K562 (cell line): ENCODE data around the gene TNFSF9. TPM values are rescaled to one million over a fixed set of nuclear protein-coding genes. Genes with fewer than 3 reads are reported as not detected.

Experiments
- ATAC-seq: fragments of 200-7000 bp; cut with Tn5 transposase; 3 replicates; pipeline ENCODE4 v1.9.1; 2020; ENCODE audit warnings: moderate library complexity
- BruUV-seq: library from RNA; stranded (reverse); fragments of 400-500 nt; replicated peaks from 2 replicates; lab custom pipeline; 2021; lab: Mats Ljungman, UMichigan
- CTCF ChIA-PET: fragments of 300-600 bp; formaldehyde crosslinking; extraction: SDS; loops from one replicate; lab custom pipeline; 2021; ENCODE audit warnings: low intra/inter-chr PET ratio; lab: Yijun Ruan, JAX
- POLR2A ChIA-PET: fragments of 300-600, 350-650 bp; sonication (Branson Sonifier 250); formaldehyde crosslinking; extraction: SDS; loops from one replicate; lab custom pipeline; 2021; ENCODE audit warnings: antibody characterized with exemption, inconsistent platforms; lab: Yijun Ruan, JAX
- DNase-seq, 4 experiments: peaks; one replicate each; pipeline versions ENCODE4 v3.0.0 to v3.0.0-alpha.2; 2011 to 2018; ENCODE audit warnings: low spot score in 3 of 4, mixed read lengths in 3 of 4; ENCODE audit errors: extremely low read depth in 1 of 4
- FAIRE-seq: peaks from 2 replicates; lab custom pipeline; 2011; peaks lifted over from hg19 to GRCh38; lab: Jason Lieb, UNC
- H2AFZ ChIP-seq: 2 replicates; pipeline ENCODE4 v1.6.0; 2011; ENCODE audit warnings: low read depth, low read length, control low read depth, inconsistent platforms
- H3K27ac ChIP-seq: fragments of 200-600 bp; 3 replicates; pipeline ENCODE4 v1.8.0; 2011; ENCODE audit warnings: low read depth, mild to moderate bottlenecking, control low read depth, inconsistent platforms, low read length, moderate library complexity, mixed read lengths; ENCODE audit errors: extremely low read depth
- H3K27me3 ChIP-seq, 2 experiments: fragments of 300-600 bp in 1 of 2; 2 replicates in 1 of 2; 3 replicates in 1 of 2; pipeline versions ENCODE4 v1.6.0 to v1.8.0; 2011; ENCODE audit warnings: inconsistent platforms in 2 of 2, low read length in 2 of 2, mild to moderate bottlenecking in 1 of 2, mixed read lengths in 1 of 2, moderate library complexity in 1 of 2; ENCODE audit not compliant: control insufficient read depth in 2 of 2, insufficient read depth in 2 of 2
- H3K36me3 ChIP-seq: fragments of 300-600 bp; 3 replicates; pipeline ENCODE4 v1.8.0; 2011; ENCODE audit warnings: mild to moderate bottlenecking, low read length, inconsistent platforms; ENCODE audit not compliant: control insufficient read depth, insufficient read depth
- H3K4me1 ChIP-seq, 2 experiments: fragments of 200-600 bp in 1 of 2; replicated peaks in 1 of 2; 2 replicates in 1 of 2; 3 replicates in 1 of 2; pipeline versions ENCODE4 v1.5.1 to v1.8.0; 2011; ENCODE audit warnings: inconsistent platforms in 2 of 2, low read length in 2 of 2, mild to moderate bottlenecking in 1 of 2, mixed read lengths in 1 of 2, moderate library complexity in 1 of 2; ENCODE audit not compliant: control insufficient read depth in 2 of 2, insufficient read depth in 2 of 2
- H3K4me2 ChIP-seq: 2 replicates; pipeline ENCODE4 v1.6.1; 2011; ENCODE audit warnings: low read length, control low read depth, inconsistent platforms, mixed read lengths; ENCODE audit not compliant: insufficient read depth
- H3K4me3 ChIP-seq: fragments of 200-600 bp; sonication (generic), shearing (Covaris generic); 2 replicates; pipeline ENCODE4 v1.5.1; 2016; ENCODE audit warnings: control low read depth, inconsistent platforms
- H3K79me2 ChIP-seq: fragments of 200-600 bp; 3 replicates; pipeline ENCODE4 v1.8.0; 2011; ENCODE audit warnings: low read length, inconsistent platforms; ENCODE audit not compliant: control insufficient read depth, insufficient read depth
- H3K9ac ChIP-seq, 2 experiments: 2 replicates each; pipeline versions ENCODE4 v1.6.0 to v1.6.1; 2011; ENCODE audit warnings: low read depth in 2 of 2, low read length in 2 of 2, control low read depth in 1 of 2, inconsistent platforms in 1 of 2, mild to moderate bottlenecking in 1 of 2, mixed read lengths in 1 of 2; ENCODE audit not compliant: insufficient read depth in 1 of 2
- H3K9me1 ChIP-seq: one replicate; pipeline ENCODE4 v1.6.0; 2011; ENCODE audit warnings: inconsistent platforms, mild to moderate bottlenecking, low read length, moderate library complexity; ENCODE audit not compliant: control insufficient read depth, insufficient read depth
- H3K9me3 ChIP-seq: replicated peaks from 2 replicates; pipeline ENCODE4 v1.5.1; 2011; ENCODE audit warnings: low read depth, low read length, inconsistent platforms; ENCODE audit not compliant: control insufficient read depth, insufficient read depth
- H4K20me1 ChIP-seq: replicated peaks from 2 replicates; pipeline ENCODE4 v1.6.1; 2011; ENCODE audit warnings: low read length, inconsistent platforms, mixed read lengths; ENCODE audit not compliant: control insufficient read depth, insufficient read depth
- MCM2 ChIP-seq: fragments of 450-650 bp; IDR thresholded peaks from 2 replicates; pipeline ENCODE4 v1.6.1; 2017; ENCODE audit warnings: low read depth, mild to moderate bottlenecking
- NFXL1 ChIP-seq: fragments of 450-650 bp; formaldehyde crosslinking; IDR thresholded peaks from 2 replicates; pipeline ENCODE4 v1.4.0; 2021; ENCODE audit warnings: mild to moderate bottlenecking
- RBM25 ChIP-seq: fragments of 200-400 bp; formaldehyde crosslinking; IDR thresholded peaks from 2 replicates; pipeline ENCODE4 v1.6.1; 2018; ENCODE audit warnings: low read length, low read depth, moderate library complexity; ENCODE audit not compliant: severe bottlenecking
- SMAD2 ChIP-seq: fragments of 150-350 bp; IDR thresholded peaks from 2 replicates; pipeline ENCODE4 v1.6.1; 2014; ENCODE audit warnings: low read depth, mild to moderate bottlenecking, low read length
- XRCC4 ChIP-seq: IDR thresholded peaks from one replicate; pipeline ENCODE4 v1.6.1; 2011; ENCODE audit not compliant: insufficient read depth, insufficient read length; ENCODE audit errors: extremely low read depth
- ZFP36 ChIP-seq: fragments of 150-350 bp; IDR thresholded peaks from 2 replicates; pipeline ENCODE4 v1.6.1; 2018; ENCODE audit warnings: low read length, low read depth; ENCODE audit not compliant: partially characterized antibody
- ZNF407 ChIP-seq: fragments of 450-650 bp; IDR thresholded peaks from 2 replicates; pipeline ENCODE4 v1.6.1; 2016; ENCODE audit warnings: low read depth
- WGBS: fragments of 100-300 bp; shearing (Covaris generic); methylation state at CpG from one replicate; pipeline ENCODE4 v1.1.6; 2016; ENCODE audit warnings: low coverage, mixed read lengths; ENCODE audit not compliant: insufficient coverage; ENCODE audit errors: missing lambda C conversion rate; 5-methylcytosine and 5-hydroxymethylcytosine counted together
- in situ Hi-C: fragments of 300-500 bp; cut with MboI; formaldehyde crosslinking; loops from 4 replicates; pipeline ENCODE4 v1.15.0; 2018; ENCODE audit warnings: inconsistent platforms, mixed read lengths
- intact Hi-C: fragments of 100-400 bp; cut with micrococcal nuclease; formaldehyde crosslinking; loops from 2 replicates; pipeline ENCODE4 v1.14.2; 2022
- polyA plus RNA-seq, 8 experiments: library from polyadenylated mRNA; depleted of rRNA in 4 of 8; stranded (reverse) in 5 of 8; unstranded in 3 of 8; fragments of >200 nt; fragmentation: Nextera tagmentation in 2 of 8; fragmentation: Illumina TruSeq in 1 of 8; extraction: Ambion mirVana in 2 of 8; extraction: Trizol in 1 of 8; gene quantifications; 2 replicates each; pipeline versions ENCODE4 v1.2.1 to v1.2.3, GENCODE V29; 2011 to 2014; ENCODE audit warnings: inconsistent platforms in 1 of 8, missing spikeins in 1 of 8
- total RNA-seq, 7 experiments: library from RNA; depleted of rRNA in 6 of 7; stranded (reverse); fragments of >200 nt in 6 of 7; fragmentation: Illumina TruSeq in 2 of 7; extraction: Trizol in 2 of 7; gene quantifications; 2 replicates each; pipeline versions ENCODE4 v1.2.1 to v1.2.3, GENCODE V29; 2011 to 2021; ENCODE audit warnings: low replicate concordance in 1 of 7

TNFSF9 gene
- total and polyA plus RNA-seq, 9 of the 15 experiments (the other 6 are each of a cell fraction or from before 2014, with no cell fraction given): 1.4 to 17.9 (median 6.5) TPM

GRCh38 chr19:6500837-6501739 lies 29.7 kb upstream of the TNFSF9 start:
- Histone ChIP-seq H3K9ac (peak overlapping the region in 1 of 2 experiments; percentile 71; a peak in 2 of 4 replicates), H3K27me3 (no peaks in the 10 kb centered on the region), H3K4me2 (no peak overlapping the region), H3K79me2 (no peaks in the 10 kb centered on the region), H3K4me3 (no peak overlapping the region), H3K4me1 (peaks cover 7 to 45% of the 10 kb centered on the region in 2 experiments; a peak in 4 of 5 replicates), H4K20me1 (no peaks in the 10 kb centered on the region), H3K9me1 (peaks cover 5% of the 10 kb centered on the region), H2AFZ (no peak overlapping the region; the same call in 1 of the 2 replicates), H3K9me3 (no peaks in the 10 kb centered on the region), H3K36me3 (no peaks in the 10 kb centered on the region), H3K27ac (no peak overlapping the region)
- in situ Hi-C loops: no loop called here
- CTCF ChIA-PET: interaction anchor here (0.6 kb wide), 1 partner anchor 39 kb away, joined by 4 read pairs; no protein-coding TSS in a partner anchor
- DNase-seq (no peak), ATAC-seq (no peak), FAIRE-seq (no peak)
- no TSS peak for BruUV-seq
- POLR2A ChIA-PET: interaction anchor here (0.5 to 1.0 kb wide), 3 partner anchors 10 to 1107 kb away, joined by 3 read pairs; no protein-coding TSS in a partner anchor
- TF ChIP-seq XRCC4 (no peak), ZFP36 (peak; percentile 97), SMAD2 (no peak), NFXL1 (CRISPR knock-in tag) (no peak), RBM25 (peak; percentile 55), MCM2 (no peak), ZNF407 (no peak)
- WGBS: 62% methylated on average over 24 of the region's 24 CpGs
- intact Hi-C loops: no loop called here
